Measurements from ENCODE around the gene SUCNR1. TPM values are rescaled to one million over a fixed set of nuclear protein-coding genes. Genes with fewer than 3 reads are reported as not detected.
"Not testable (repeated sequence)": the region's sequence is repeated elsewhere in the genome, so short reads cannot be mapped to it uniquely, and the experiment has no call there.

The SUCNR1 gene, protein sequence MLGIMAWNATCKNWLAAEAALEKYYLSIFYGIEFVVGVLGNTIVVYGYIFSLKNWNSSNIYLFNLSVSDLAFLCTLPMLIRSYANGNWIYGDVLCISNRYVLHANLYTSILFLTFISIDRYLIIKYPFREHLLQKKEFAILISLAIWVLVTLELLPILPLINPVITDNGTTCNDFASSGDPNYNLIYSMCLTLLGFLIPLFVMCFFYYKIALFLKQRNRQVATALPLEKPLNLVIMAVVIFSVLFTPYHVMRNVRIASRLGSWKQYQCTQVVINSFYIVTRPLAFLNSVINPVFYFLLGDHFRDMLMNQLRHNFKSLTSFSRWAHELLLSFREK
- total RNA-seq: under 0.01 TPM in 1 of 2 replicates, not detected in the other

DNA sequence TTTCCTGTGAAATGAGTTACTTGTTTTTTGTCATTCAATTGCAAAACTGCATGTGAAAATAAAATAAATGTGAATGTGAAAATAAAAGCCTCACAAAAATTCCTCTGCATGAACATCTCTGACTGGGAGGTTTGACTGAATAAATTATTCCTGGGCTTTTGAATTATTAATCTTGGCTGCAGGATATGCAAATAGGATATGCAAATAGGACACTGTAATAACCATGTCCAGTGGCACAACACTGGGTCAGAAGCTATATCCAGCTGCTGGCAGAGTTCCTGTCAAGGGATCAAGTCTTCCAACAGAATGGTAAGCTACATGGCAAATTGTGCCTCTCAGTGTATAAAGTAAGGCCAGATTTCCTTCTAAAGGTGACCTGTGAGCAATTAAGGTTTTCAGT lies at the start of gene SUCNR1:
Gene SUCNR1 (plus strand): TSS at position 246 of the 400 bp plus-strand sequence. CDS start 6,250 bp downstream, outside the sequence.
- DNase-seq (ENCODE audit: low read depth, low spot score): no peak

DNA sequence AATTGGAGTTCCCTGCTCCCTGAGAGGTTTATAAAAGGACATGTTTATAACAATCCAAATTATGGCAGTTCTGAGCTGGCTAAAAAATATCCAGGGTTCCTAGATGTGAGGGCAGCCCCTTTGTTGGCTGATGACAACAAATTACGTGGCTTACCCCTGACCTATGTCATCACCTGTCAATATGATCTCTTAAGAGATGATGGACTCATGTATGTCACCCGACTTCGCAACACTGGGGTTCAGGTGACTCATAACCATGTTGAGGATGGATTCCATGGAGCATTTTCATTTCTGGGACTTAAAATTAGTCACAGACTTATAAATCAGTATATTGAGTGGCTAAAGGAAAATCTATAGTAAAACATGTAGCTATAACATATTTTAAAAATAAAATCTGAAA lies 45.6 kb upstream of the SUCNR1 start:
- no peak for DNase-seq (ENCODE audit: low read depth, low spot score)

DNA sequence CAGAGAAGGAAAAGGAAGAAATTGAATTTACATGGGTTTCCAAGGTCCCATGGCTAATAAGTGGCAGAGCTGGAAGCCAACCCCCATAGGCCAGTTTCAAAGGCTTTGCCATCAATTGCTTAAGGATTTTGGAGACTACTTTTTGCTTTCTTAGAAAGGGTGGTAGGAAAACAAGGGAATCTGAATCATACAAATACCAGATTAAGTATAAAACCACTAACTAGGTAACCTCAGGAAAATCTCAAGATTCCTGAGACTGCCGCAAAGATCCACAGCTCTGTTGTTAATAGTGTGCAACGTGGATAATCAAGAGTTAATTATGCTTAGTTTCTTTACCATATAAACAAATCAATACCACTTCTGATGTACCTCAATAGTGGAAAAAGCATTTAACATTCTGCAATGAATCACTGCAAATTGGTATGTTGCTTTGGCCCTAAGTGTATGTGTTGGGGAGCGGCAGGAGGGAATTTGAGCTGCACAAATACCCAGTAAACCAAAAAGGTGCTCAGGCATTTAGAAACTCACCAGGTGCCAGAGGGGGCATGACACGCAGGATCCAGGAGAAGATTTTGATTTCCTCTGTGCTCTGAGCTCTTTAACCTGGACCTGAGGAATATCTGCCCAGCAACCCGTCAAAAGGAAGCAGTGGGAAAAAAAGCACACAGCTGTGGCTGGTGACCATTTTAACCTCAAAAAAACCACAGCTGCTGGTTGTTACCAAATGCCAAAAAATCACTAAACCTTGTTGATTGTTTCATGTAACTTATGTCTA lies 37.5 kb upstream of the SUCNR1 start:
- no peak for DNase-seq (ENCODE audit: low read depth, low spot score)

DNA sequence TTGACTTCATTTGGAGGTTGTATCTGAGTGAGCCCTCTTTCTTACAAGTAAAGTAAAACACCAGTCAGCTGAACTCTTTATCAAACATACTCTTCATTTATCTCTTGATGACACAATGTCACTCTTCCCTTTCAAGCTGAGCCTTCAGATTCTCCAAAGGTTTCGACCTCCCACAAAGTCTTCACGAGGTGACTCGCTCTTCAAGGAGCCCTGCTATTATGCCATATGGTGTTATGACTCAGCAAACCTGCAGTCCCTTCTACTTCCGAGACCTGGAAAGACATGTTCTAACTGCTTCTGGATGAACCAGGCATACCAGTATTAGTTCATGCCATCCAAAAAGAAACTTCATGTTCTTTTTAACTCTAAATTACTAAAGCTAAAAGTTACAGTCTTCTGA lies 36.4 kb upstream of the SUCNR1 start:
- DNase-seq (ENCODE audit: low read depth, low spot score): no peak

DNA sequence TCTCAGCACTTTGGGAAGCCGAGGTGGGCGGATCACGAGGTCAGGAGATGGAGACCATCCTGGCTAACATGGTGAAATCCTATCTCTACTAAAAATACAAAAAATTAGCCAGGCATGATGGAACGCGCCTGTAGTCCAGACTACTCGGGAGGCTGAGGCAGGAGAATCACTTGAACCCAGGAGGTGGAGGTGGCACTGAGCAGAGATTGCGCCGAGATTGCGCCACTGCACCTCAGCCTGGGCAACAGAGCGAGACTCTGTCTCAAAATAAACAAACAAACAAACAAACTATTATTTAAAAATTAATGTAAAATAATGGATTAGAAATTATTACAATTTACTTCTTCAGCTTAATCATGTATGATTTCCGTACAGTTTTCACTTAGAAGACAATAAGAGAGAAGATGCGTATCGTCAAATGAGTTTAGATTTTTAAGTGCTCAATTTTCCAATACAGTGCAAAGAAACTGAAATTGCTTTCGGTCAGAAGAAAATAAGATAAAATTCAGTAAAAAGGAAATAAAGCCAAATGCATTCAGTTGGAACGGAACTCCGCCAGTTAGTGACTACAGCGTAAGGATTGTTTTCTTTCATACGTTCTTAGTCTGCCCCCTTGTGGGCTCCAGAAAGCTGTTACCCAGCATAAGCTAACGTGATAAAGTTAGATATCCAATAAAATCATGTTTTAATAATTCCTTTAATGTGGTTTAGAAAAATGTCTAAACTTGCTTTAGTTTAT lies 34.7 kb upstream of the SUCNR1 start:
- peak; percentile 54 for DNase-seq (ENCODE audit: low read depth, low spot score)

DNA sequence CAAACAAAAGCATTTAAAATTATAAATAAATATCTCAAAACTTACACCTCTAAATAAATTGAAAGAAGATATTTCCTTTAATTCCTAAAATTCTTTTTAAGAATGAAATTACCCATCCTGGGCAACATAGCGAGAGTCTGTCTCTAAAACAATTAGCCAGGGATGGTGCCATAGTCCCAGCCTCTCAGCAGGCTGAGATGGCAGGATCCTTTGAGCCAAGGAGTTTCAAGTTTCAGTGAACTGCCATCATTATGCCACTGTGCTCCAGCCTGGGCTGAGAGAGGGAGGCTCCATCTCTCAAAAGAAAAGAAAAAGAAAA lies 34.2 kb upstream of the SUCNR1 start:
- DNase-seq (ENCODE audit: low read depth, low spot score): no peak

DNA sequence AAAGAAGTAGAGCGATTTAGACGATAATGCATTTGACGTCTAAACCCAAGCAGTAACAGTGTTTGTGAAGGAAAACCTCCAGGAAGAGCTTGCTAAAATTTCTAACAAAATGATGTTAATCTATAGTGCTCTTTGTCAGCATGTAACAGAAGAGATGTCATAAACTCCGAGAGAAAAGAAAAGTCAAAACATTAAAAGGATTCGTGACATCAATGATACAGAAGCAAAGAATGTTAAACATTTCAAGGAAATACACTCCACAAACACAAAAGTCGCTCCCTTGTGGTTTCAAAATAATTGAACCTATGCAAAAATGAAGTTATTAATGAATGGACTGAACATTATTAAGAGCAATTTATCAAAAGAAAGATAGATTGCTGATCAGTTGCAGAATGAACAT lies 31.6 kb upstream of the SUCNR1 start:
- no peak for DNase-seq (ENCODE audit: low read depth, low spot score)

DNA sequence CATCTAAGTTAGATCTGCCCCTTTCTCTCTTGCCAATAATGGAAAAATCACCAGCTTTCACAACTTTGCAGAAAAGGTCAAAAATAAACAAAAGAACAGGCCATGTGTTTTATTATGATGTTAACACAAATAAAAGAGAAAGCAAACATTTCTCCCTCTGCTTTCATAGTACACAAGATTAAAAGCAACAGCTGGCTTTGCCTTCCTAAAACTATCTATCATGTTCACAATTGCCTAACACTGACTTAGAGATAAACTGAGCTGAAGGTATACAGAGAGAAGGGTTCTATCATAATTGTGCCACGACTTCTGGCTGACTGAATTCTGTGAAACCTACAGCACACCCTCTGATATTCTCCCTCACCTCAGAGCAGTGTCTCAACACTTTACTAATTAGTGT lies 30.2 kb upstream of the SUCNR1 start:
- no peak for DNase-seq (ENCODE audit: low read depth, low spot score)

DNA sequence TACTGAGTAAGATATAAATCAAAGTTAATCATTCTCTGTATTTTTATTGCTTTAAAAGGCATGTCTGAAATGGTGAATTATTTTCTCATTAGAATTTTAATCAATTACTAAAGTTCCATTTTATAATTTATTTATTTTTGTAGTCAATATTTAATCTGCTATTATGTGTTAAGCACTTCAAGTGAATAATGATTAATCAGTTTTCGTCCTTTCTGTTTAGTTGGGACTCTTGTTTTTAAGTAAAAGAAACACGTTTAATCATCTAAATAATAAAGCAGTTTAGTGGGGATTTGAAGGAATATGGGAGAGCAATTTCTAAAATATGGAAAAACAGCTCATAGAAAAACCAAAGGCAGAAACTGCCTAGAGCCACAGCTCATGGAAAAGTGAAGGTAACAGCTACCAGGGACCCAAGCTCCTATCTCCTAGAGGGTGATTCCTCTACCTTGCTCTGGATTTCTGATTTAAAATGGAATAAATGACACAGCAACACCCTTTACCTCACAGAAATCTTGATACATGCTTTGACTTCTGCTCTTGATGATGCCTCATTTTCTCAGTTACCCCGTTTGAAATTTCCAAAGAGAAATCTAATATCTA lies 28.0 kb upstream of the SUCNR1 start:
- no peak for DNase-seq (ENCODE audit: low read depth, low spot score)

DNA sequence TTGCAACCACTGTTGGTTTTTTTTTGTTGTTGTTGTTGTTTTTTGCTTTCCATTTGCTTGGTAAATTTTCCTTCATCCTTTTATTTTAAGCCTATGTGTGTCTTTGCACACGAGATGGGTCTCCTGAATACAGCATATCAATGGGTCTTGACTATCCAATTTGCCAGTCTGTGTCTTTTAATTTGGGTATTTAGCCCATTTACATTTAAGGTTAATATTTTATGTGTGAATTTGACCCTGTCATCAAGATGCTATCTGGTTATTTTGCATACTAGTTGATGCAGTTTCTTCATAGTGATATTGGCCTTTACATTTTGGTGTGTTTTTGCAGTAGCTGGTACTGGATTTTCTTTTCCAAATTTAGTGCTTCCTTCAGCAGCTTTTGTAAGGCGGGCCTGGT lies 23.4 kb upstream of the SUCNR1 start:
- DNase-seq (ENCODE audit: low read depth, low spot score): not testable (repeated sequence)

DNA sequence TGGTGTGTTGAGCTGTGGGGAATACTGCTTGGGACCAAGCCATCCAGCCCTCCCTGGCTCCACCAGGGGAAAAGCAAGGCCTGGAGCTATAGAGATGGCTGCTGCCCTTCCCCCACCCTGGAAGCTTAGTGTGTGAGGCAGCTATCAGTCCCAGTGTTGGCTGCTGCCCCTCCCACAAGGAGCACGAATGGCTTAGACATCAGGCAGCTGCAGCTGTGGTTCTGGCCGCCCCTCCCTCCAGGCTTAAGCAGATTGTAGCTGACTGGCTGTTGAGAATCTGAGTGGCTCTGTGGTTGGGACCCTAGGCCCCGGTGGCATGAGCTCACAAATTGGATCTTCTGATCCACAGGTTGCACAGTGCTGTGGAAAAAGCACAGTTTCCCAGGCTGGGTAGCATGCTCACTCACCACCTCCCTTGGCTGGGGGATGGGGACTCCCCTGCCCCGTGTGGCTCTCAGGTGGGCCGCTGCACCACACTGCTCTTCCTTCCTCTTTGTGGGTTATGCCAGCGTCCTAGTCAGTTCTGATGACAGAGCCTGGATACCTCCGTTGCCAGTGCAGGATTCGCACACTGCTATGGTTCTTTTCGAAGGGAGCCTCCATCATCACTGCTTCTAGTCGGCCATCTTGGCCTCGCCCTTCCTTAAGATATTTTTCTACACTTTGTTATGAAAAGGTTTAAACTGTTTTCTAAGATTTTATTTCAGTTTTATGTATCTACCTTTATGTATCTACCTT lies 21.2 kb upstream of the SUCNR1 start:
- no peak for DNase-seq (ENCODE audit: low read depth, low spot score)

DNA sequence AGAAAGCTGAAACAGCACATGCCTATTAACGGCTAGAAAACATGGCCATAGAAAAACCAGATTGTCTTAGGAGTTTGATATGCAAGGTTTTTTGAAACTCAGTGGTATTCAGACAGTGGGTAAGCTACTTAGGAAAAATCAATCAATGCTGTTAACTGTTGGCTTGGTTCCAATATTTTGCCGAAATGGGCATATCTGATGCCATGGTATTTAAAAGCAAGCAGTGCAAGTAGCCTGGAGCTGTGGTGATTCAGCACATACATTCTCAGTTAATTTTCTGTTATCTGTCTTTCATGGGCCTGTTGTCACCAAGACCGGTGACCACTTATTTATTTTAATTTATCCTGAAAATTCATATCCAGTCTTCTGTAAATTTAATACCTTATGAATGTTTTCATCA lies 17.3 kb upstream of the SUCNR1 start:
- no peak for DNase-seq (ENCODE audit: low read depth, low spot score)

DNA sequence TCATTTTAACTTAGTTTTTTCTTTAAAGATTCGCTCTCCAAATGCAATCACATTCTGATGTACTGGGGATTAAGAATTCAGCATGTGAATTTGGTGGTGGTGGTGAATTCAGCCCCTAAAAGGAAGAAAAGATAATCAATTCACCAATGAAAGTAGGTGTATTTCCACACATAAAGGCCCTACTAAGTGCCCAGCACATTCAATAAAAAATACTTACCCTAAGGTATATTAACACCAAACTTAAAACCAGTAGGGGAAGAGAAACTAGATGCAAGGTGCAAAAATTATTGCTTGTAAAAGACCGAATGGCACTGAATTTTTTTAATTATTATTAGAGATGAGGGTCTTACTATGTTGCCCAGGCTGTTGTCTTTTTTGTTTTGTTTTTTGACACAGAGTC lies 16.8 kb upstream of the SUCNR1 start:
- no peak for DNase-seq (ENCODE audit: low read depth, low spot score)

DNA sequence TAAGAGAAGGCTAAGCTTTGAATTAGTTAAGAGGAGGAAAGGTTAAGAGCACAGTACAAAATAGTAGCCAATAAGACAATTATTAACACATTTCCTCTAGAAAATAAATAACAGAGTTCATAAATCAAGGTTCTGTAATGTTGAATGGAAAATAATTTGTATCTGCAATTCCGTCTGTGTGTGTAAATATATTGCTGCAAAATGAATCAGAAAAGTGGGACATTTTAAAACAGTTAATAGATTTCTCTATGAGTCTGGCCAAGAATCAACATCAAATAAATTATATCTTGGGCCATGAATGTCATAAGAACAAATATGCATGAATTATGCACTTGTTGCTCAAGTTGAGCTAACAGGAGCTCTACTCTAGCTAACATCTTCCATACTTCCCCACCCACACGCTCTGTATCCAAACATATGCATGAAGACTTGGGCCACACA lies 14.2 kb upstream of the SUCNR1 start:
- DNase-seq (ENCODE audit: low read depth, low spot score): no peak

DNA sequence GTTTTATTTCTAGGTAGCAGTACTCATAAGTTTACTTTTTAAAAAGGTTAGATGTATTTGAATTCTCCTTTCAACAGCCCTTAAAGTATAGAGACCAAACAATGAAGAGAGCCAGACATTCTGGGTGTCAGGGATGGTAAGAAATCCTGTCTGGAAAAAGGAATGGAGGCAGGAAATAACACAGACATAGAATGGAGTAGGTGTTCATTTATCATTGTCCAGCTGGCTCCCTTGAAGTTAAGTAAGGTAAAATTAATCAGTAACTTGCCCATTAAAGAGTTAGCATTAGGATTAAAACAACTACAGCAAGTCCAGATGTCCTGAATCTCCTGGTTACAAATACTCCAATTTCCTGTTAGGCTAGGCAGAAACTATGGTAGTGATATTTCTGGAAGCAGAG lies 13.5 kb upstream of the SUCNR1 start:
- DNase-seq (ENCODE audit: low read depth, low spot score): no peak

DNA sequence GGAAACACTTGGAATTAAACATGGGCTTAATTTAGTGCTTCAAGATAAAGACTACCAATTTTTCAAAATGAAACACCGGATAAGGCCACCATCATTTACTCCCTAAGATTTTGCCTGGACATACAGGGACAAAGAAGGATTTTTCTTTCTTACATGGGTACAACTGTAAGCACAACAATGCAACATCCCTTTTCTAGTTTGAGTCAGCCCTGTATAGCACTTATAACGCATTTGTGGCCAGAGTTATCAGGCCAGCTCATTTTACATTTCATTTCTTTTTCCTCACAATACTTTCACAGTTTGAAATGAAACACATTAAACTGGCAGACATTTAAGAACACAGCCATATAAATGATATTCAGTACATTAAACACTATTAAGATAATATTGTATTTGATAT lies 9.8 kb upstream of the SUCNR1 start:
- DNase-seq (ENCODE audit: low read depth, low spot score): no peak

DNA sequence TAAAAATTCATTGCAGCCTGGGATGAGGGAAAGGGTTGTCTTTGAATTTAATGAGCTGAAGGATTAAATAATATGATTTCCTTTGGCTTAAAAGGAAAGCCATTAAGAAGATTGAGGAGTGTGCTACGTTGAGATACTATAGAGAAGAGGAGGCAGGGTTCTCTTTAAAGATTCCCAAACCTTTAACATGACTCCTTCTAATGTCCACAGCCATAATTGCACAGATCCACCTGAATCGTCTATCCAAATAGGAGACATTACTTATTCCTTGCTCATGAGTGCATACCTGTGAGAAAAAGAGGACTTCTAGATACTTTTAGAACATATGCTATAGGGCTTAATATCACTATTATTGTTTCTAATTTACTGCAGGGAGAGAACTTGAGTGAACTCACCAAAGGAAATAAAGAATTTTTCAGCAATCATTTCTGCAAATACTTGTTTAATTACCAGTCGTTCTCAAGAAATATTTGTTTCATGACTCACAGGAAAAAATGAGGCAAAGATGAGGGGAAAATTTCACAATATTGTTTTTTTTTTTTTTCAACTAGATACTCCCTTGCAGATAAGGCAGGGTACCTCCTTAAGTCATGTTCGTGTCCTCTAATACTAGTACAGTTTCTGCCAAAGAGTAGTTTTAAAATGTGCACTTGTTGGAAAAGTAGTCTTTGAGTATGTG lies 8.9 kb upstream of the SUCNR1 start:
- DNase-seq (ENCODE audit: low read depth, low spot score): peak; percentile 30

DNA sequence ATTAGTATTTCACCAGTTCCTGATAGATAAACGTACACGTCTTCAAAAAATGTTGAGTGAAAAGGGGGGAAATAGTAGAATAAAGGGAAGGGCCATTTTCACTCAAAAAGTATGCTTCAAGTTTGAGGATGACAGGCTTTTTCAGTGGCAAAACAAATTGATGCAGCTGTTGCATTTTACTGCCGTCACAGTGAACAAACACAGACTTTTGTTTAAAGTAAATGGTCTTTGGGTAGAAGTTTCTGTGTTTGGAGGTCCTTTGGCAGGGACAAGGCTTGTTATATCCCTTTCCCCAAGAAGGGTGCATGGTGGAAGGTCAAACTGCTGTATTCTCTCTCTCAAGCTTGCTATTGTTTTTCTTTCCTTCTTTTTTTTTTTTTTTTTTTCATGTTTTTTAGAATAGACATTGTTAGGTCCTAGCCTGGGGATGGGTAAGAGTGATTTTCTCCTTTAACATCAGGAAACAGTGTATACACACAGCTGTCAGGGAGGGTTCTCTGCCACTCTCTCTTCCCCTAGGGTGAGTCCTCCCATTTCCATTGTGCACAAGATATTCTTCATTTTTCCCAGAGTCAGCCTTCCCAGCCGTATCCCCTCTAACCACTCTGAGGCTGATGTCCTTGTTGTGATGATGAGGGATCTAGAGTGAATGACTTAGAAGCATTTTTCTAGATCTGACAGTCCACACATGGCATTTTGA lies 6.6 kb upstream of the SUCNR1 start:
- DNase-seq (ENCODE audit: low read depth, low spot score): no peak

DNA sequence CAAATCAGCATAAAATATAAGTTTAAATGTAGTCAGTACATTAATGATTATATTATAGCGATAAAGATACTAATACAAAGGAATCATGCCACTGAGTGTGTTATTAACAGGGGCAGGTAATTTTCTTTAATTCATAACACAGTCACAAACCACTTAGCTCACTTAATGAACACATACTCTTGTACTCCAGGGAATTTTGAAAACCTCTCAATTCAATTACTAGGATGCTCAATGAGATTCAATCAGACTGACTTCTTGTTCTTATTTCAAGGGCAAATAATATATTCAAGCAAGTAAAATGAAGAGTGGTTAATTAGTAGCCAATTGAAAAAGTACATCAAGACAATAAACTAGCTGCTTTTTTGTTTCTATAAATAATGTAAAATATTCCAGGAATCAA lies 5.8 kb upstream of the SUCNR1 start:
- DNase-seq (ENCODE audit: low read depth, low spot score): no peak

DNA sequence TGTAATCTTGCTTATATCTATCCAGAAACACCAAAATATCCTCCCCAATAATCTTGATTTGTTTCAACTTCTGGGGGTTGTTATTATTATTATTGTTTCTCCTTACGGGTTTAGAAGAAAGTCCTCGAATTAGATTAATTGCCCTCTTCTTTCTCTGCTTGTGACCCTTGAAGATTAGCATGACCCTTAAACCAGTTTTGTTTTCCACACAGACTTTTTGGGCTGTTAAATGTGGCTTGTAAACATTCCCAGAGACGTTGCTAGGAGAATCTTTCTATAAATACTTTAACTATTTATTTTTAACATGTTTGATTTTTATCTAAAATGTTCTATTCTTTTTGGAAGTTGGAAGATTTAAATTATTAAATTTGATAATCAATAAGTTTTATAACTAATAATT lies 4.3 kb upstream of the SUCNR1 start:
- DNase-seq (ENCODE audit: low read depth, low spot score): no peak
